Thoracic aorta (tissue), 2 donors: ENCODE measurements around the gene MYOF. TPM values are rescaled to one million over a fixed set of nuclear protein-coding genes. Genes with fewer than 3 reads are reported as not detected.

Source experiments
- ATAC-seq: fragments of 150-250 bp; one replicate; pipeline ENCODE4 v1.8.0; 2017; ENCODE audit warnings: low read depth; ENCODE audit not compliant: insufficient number of reproducible peaks, low FRiP score
- DNase-seq: peaks from one replicate; pipeline ENCODE4 v3.0.0-alpha.2; 2020; ENCODE audit warnings: low spot score
- H3K27ac ChIP-seq, 2 donors: fragments of 200-600 bp; sonication (generic); 1 replicate in 1 of 2; 2 replicates in 1 of 2; pipeline ENCODE4 v1.5.1; 2016; ENCODE audit warnings: mild to moderate bottlenecking in 2 of 2, moderate library complexity in 2 of 2
- H3K27me3 ChIP-seq: fragments of 200-600 bp; sonication (generic); replicated peaks from 2 replicates; pipeline ENCODE4 v1.6.0; 2016; ENCODE audit warnings: mild to moderate bottlenecking; ENCODE audit not compliant: insufficient read depth
- H3K36me3 ChIP-seq: fragments of 200-600 bp; sonication (generic); one replicate; pipeline ENCODE4 v1.5.1; 2016
- H3K4me1 ChIP-seq, 2 donors: fragments of 200-600 bp; sonication (generic); 1 replicate in 1 of 2; 2 replicates in 1 of 2; pipeline versions ENCODE4 v1.5.1 to v1.6.0; 2016; ENCODE audit warnings: low read depth in 2 of 2, mild to moderate bottlenecking in 1 of 2; ENCODE audit not compliant: control insufficient read depth in 1 of 2
- H3K4me3 ChIP-seq: fragments of 200-600 bp; sonication (generic); 2 replicates; pipeline ENCODE4 v1.5.1; 2016; ENCODE audit warnings: mild to moderate bottlenecking
- H3K9me3 ChIP-seq: fragments of 200-600 bp; sonication (generic); 2 replicates; pipeline ENCODE4 v1.5.1; 2016
- CTCF ChIP-seq: fragments of 200-600 bp; sonication (generic); IDR thresholded peaks from one replicate; pipeline ENCODE4 v1.5.1; 2019; ENCODE audit warnings: antibody characterized with exemption
- total RNA-seq, 2 donors: library from RNA; depleted of rRNA; stranded (reverse); fragments of >200 nt; gene quantifications; one replicate each; pipeline versions ENCODE4 v1.1.0 to v1.2.3, GENCODE V29; 2016

Gene MYOF
- total RNA-seq, 2 donors from 2014 or later: 132 to 138 TPM

- ATAC-seq (peak; percentile 7), DNase-seq (no peak)
These were observed 443 bp downstream of the MYOF start for GRCh38 chr10:93481637-93482144.

DNA sequence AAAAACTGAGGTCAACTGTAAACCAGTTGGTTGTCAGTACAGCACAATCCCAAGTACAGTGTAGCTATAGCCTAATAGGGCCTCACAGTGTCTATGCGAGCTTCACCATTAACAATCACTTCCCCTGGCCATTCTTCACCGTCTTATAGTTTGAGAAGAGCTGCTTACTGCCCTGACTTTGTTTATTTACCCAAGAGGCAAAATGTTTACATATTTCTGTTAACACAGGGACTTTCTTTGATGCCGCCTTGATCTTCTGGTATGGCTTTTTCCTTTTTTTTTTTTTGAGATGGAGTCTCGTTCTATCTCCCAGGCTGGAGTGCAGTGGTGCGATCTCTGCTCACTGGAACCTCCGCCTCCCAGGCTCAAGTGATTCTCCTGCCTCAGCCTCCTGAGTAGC lies 3.3 kb downstream of the MYOF start:
- Histone ChIP-seq H3K27ac (no peak overlapping the region), H3K9me3 (no peaks in the 10 kb centered on the region), H3K4me3 (peak overlapping the region; percentile 76), H3K27me3 (no peaks in the 10 kb centered on the region), H3K4me1 (peaks cover 13 to 73% of the 10 kb centered on the region in 2 donors), H3K36me3 (no peaks in the 10 kb centered on the region)
- DNase-seq: no peak
- no peak for TF ChIP-seq CTCF
- no peak for ATAC-seq

More at GRCh38 chr10:93481637-93482144, 443 bp downstream of the MYOF start:
- Histone ChIP-seq H3K4me1 (peaks cover 6 to 45% of the 10 kb centered on the region in 2 donors), H3K4me3 (peak overlapping the region; percentile 76), H3K9me3 (no peaks in the 10 kb centered on the region), H3K36me3 (no peaks in the 10 kb centered on the region), H3K27ac (peak overlapping the region; percentile 86 to 93), H3K27me3 (no peaks in the 10 kb centered on the region)
- no peak for TF ChIP-seq CTCF

- DNase-seq: no peak
- Histone ChIP-seq H3K27me3 (no peaks in the 10 kb centered on the region), H3K27ac (no peak overlapping the region), H3K4me1 (peaks cover 17 to 87% of the 10 kb centered on the region in 2 donors), H3K36me3 (no peaks in the 10 kb centered on the region), H3K9me3 (no peaks in the 10 kb centered on the region), H3K4me3 (no peak overlapping the region)
- TF ChIP-seq CTCF: no peak
- no peak for ATAC-seq
These were observed 5.4 kb downstream of the MYOF start for GRCh38 chr10:93476756-93477155.

GRCh38 chr10:93475871-93476270 lies 6.3 kb downstream of the MYOF start:
- Histone ChIP-seq H3K4me3 (no peak overlapping the region), H3K27ac (peak overlapping the region in 1 of 2 donors; percentile 11), H3K27me3 (no peaks in the 10 kb centered on the region), H3K4me1 (peaks cover 24 to 92% of the 10 kb centered on the region in 2 donors), H3K9me3 (no peaks in the 10 kb centered on the region), H3K36me3 (no peaks in the 10 kb centered on the region)
- TF ChIP-seq CTCF: no peak
- DNase-seq: no peak
- no peak for ATAC-seq

DNA sequence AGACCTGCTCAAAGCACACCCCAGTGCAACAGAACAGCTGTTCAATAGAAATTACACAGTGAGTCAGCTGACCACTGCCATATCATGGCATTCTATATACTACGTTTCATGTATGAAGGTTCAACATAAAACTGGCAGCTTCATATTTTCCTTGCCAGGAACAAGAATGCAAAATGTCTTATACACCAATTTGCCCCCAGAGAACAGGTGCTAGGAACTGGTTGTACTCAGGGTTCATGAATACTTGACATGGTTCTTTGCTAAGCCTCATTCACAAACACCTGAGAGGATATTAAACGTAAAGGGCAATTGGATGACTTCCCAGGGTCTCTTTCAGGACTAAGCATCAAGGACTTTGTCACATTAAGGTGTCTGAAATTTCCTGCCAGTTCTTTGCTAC lies 6.9 kb downstream of the MYOF start:
- Histone ChIP-seq H3K4me1 (peaks cover 30 to 91% of the 10 kb centered on the region in 2 donors), H3K9me3 (no peaks in the 10 kb centered on the region), H3K27me3 (no peaks in the 10 kb centered on the region), H3K4me3 (no peak overlapping the region), H3K27ac (no peak overlapping the region), H3K36me3 (no peaks in the 10 kb centered on the region)
- no peak for DNase-seq
- ATAC-seq: no peak
- TF ChIP-seq CTCF: no peak
